Mesendoderm (in vitro differentiated cells): ENCODE measurements around the gene SIAH2.

Experiments used
- DNase-seq: peaks from one replicate; pipeline ENCODE4 v3.0.0; 2013
- H2AK5ac ChIP-seq: 2 replicates; pipeline ENCODE4 v1.6.1; 2013; ENCODE audit warnings: low read length, inconsistent platforms
- H2BK120ac ChIP-seq: 2 replicates; pipeline ENCODE4 v1.6.1; 2013; ENCODE audit warnings: low read depth, mild to moderate bottlenecking, low read length, moderate library complexity, mixed read lengths
- H2BK15ac ChIP-seq: replicated peaks from 2 replicates; pipeline ENCODE4 v1.6.1; 2013; ENCODE audit warnings: low read depth, mild to moderate bottlenecking, moderate library complexity
- H2BK5ac ChIP-seq: 2 replicates; pipeline ENCODE4 v1.6.1; 2013; ENCODE audit warnings: low read length, inconsistent platforms
- H3K18ac ChIP-seq: 2 replicates; pipeline ENCODE4 v1.6.1; 2013; ENCODE audit warnings: mild to moderate bottlenecking, low read length, mixed read lengths
- H3K23ac ChIP-seq: one replicate; pipeline ENCODE4 v1.6.1; 2013; ENCODE audit warnings: low read length
- H3K27ac ChIP-seq: 2 replicates; pipeline ENCODE4 v1.5.1; 2013; ENCODE audit warnings: low read depth, mild to moderate bottlenecking, inconsistent platforms, low read length, moderate library complexity
- H3K27me3 ChIP-seq: 2 replicates; pipeline ENCODE4 v1.6.1; 2013; ENCODE audit warnings: low read length, control low read depth, mild to moderate bottlenecking, inconsistent platforms; ENCODE audit not compliant: insufficient read depth, poor library complexity
- H3K36me3 ChIP-seq: 2 replicates; pipeline ENCODE4 v1.6.1; 2013; ENCODE audit warnings: low read length, inconsistent platforms; ENCODE audit not compliant: control insufficient read depth, insufficient read depth
- H3K4ac ChIP-seq: one replicate; pipeline ENCODE4 v1.6.1; 2013; ENCODE audit warnings: low read depth, mild to moderate bottlenecking, low read length, moderate library complexity
- H3K4me1 ChIP-seq: 2 replicates; pipeline ENCODE4 v1.6.1; 2013; ENCODE audit warnings: low read depth, low read length, inconsistent platforms; ENCODE audit not compliant: control insufficient read depth
- H3K4me2 ChIP-seq: 2 replicates; pipeline ENCODE4 v1.6.1; 2013; ENCODE audit warnings: low read length
- H3K4me3 ChIP-seq: 2 replicates; pipeline ENCODE4 v1.5.1; 2013; ENCODE audit warnings: mild to moderate bottlenecking, low read length
- H3K56ac ChIP-seq: one replicate; pipeline ENCODE4 v1.6.1; 2013; ENCODE audit warnings: low read length
- H3K79me1 ChIP-seq: 2 replicates; pipeline ENCODE4 v1.6.1; 2013; ENCODE audit warnings: low read length, inconsistent platforms
- H3K79me2 ChIP-seq: 2 replicates; pipeline ENCODE4 v1.6.1; 2013; ENCODE audit warnings: mild to moderate bottlenecking, low read length; ENCODE audit not compliant: control insufficient read depth, insufficient read depth
- H3K9ac ChIP-seq: 2 replicates; pipeline ENCODE4 v1.6.1; 2013; ENCODE audit warnings: low read length, inconsistent platforms
- H4K5ac ChIP-seq: one replicate; pipeline ENCODE4 v1.6.1; 2013; ENCODE audit warnings: low read length
- H4K8ac ChIP-seq: one replicate; pipeline ENCODE4 v1.6.1; 2013; ENCODE audit warnings: low read depth, mild to moderate bottlenecking, control low read depth, low read length, moderate library complexity
- WGBS: extraction: QIAGEN DNeasy Blood & Tissue Kit; methylation state at CpG from one replicate; pipeline ENCODE4 v1.1.7; 2013; ENCODE audit warnings: low lambda C conversion rate, missing lambda C conversion rate; ENCODE audit not compliant: insufficient coverage; ENCODE audit errors: extremely low coverage; 5-methylcytosine and 5-hydroxymethylcytosine counted together

The SIAH2 gene

DNA sequence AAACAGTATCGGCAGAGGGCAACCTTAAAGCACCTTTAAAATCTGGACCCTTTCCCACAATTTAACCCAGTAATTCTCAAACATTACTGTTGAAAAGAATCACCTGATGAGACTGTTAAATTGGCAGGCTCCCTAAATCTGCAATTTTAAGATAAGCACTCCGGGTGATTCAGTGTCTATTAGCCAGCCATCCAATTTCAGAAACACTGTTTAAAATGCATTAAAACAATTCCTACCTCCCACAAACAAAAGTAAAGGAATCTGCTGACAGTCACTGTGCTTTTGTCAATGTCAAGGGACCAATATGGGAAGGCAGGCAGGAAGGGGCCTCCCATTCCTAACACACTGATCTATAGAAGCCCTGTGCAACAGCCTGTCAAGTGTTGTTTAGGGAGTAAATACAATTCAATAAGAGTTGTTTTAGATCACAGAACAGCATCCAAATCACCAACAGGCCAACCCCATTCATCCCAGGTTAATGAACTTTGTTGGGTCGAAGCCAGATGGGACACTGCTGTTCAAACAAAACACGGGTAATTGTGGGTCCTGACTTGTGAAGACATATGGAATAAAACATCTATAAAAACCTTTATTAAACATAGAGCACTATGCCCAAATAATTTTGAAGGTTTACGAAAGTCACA, 21.4 kb downstream of the SIAH2 start:
- no peak overlapping the region for H3K23ac ChIP-seq
- WGBS = no CpG with 5 or more reads among the region's 5 CpGs
- no peak overlapping the region for H3K4me3 ChIP-seq
- H3K4me2 ChIP-seq = no peak overlapping the region
- H4K8ac ChIP-seq = no peak overlapping the region
- no peak overlapping the region for H3K56ac ChIP-seq
- no peak for DNase-seq
- no peak overlapping the region for H3K4ac ChIP-seq
- peaks cover 12% of the 10 kb centered on the region for H3K4me1 ChIP-seq
- no peak overlapping the region for H3K9ac ChIP-seq
- no peak overlapping the region for H3K18ac ChIP-seq
- peaks cover 5% of the 10 kb centered on the region for H3K79me2 ChIP-seq
- no peak overlapping the region for H2BK5ac ChIP-seq
- H2BK15ac ChIP-seq = no peak overlapping the region
- peaks cover 12% of the 10 kb centered on the region for H3K79me1 ChIP-seq
- no peak overlapping the region for H3K27ac ChIP-seq
- H4K5ac ChIP-seq = no peak overlapping the region
- no peak overlapping the region for H2BK120ac ChIP-seq
- no peaks in the 10 kb centered on the region for H3K27me3 ChIP-seq
- H2AK5ac ChIP-seq = no peak overlapping the region
- no peaks in the 10 kb centered on the region for H3K36me3 ChIP-seq

GRCh38 chr3:150740733-150741496, 22.1 kb downstream of the SIAH2 start:
- H3K79me1 ChIP-seq = peaks cover 8% of the 10 kb centered on the region
- no peak overlapping the region for H4K8ac ChIP-seq
- no peak overlapping the region for H4K5ac ChIP-seq
- H3K4me2 ChIP-seq = no peak overlapping the region
- no peak overlapping the region for H3K4ac ChIP-seq
- peaks cover 3% of the 10 kb centered on the region for H3K79me2 ChIP-seq
- H3K9ac ChIP-seq = no peak overlapping the region
- no peak overlapping the region for H3K56ac ChIP-seq
- H3K36me3 ChIP-seq = no peaks in the 10 kb centered on the region
- H3K18ac ChIP-seq = no peak overlapping the region
- no peak overlapping the region for H3K4me3 ChIP-seq
- H3K27me3 ChIP-seq = no peaks in the 10 kb centered on the region
- no peak overlapping the region for H3K27ac ChIP-seq
- no CpG with 5 or more reads among the region's 12 CpGs for WGBS
- no peak overlapping the region for H2BK15ac ChIP-seq
- H2BK120ac ChIP-seq = no peak overlapping the region
- DNase-seq = no peak
- no peak overlapping the region for H3K23ac ChIP-seq
- H3K4me1 ChIP-seq = peaks cover 12% of the 10 kb centered on the region
- H2AK5ac ChIP-seq = no peak overlapping the region
- no peak overlapping the region for H2BK5ac ChIP-seq

DNA sequence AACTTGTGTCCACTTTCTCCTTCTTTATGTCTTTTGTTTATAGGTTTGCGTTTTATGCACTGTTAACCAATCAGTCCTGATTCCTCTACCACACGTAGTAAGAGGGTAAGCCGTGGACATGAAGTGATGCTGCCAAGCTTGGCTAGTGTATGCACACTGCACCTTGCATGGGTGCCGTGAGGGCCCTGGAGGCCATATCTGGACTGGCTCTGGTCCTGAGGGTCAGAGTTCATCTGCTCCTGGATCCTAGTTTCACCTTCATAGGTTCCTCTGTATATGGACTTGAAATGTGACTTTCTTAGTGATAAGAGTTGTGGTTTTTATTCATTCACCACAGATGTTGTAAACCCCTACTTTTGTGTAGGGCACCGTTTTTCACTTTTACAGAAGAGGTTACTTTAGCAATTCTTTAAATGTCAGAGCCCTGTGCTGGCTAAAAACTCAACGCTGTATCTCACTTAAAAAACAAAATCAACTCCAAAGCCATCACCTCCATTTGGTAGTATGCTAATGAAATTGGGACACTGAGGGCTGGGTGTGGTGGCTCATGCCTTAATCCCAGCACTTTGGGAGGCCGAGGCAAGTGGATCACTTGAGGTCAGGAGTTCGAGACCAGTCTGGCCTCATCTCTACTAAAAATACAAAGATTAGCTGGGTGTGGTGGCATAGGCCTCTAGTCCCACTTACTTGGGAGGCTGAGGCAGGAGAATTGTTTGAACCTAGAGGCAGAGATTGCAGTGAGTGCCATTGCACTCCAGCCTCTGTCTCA, 22.9 kb downstream of the SIAH2 start:
- Histone ChIP-seq H3K79me1 (peaks cover 5% of the 10 kb centered on the region), H3K4me1 (peaks cover 12% of the 10 kb centered on the region), H3K23ac (no peak overlapping the region), H3K79me2 (no peaks in the 10 kb centered on the region), H3K4ac (no peak overlapping the region), H2BK5ac (no peak overlapping the region), H4K8ac (no peak overlapping the region), H3K56ac (no peak overlapping the region), H2AK5ac (no peak overlapping the region), H2BK15ac (no peak overlapping the region), H3K4me3 (no peak overlapping the region), H3K27ac (no peak overlapping the region), H3K36me3 (no peaks in the 10 kb centered on the region), H3K4me2 (no peak overlapping the region), H2BK120ac (no peak overlapping the region), H3K9ac (no peak overlapping the region), H3K18ac (no peak overlapping the region), H3K27me3 (no peaks in the 10 kb centered on the region), H4K5ac (no peak overlapping the region)
- DNase-seq = no peak
- WGBS = no CpG with 5 or more reads among the region's 8 CpGs

GRCh38 chr3:150739200-150739863, 23.6 kb downstream of the SIAH2 start:
- Histone ChIP-seq H4K5ac (no peak overlapping the region), H4K8ac (no peak overlapping the region), H3K4me3 (no peak overlapping the region), H3K56ac (no peak overlapping the region), H3K27me3 (no peaks in the 10 kb centered on the region), H3K18ac (no peak overlapping the region), H3K36me3 (no peaks in the 10 kb centered on the region), H3K23ac (no peak overlapping the region), H3K79me2 (no peaks in the 10 kb centered on the region), H2BK5ac (no peak overlapping the region), H3K9ac (no peak overlapping the region), H2BK15ac (no peak overlapping the region), H3K4me2 (no peak overlapping the region), H3K4ac (no peak overlapping the region), H2AK5ac (no peak overlapping the region), H2BK120ac (no peak overlapping the region), H3K4me1 (peaks cover 12% of the 10 kb centered on the region), H3K79me1 (peaks cover 4% of the 10 kb centered on the region), H3K27ac (no peak overlapping the region)
- no CpG with 5 or more reads among the region's 7 CpGs for WGBS
- no peak for DNase-seq

GRCh38 chr3:150738688-150739087, 24.3 kb downstream of the SIAH2 start:
- peaks cover 4% of the 10 kb centered on the region for H3K79me1 ChIP-seq
- no peak overlapping the region for H3K4me3 ChIP-seq
- no peak overlapping the region for H2BK120ac ChIP-seq
- H4K8ac ChIP-seq = no peak overlapping the region
- no peak overlapping the region for H3K27ac ChIP-seq
- no peak overlapping the region for H2BK5ac ChIP-seq
- H2BK15ac ChIP-seq = no peak overlapping the region
- H3K4me1 ChIP-seq = peaks cover 14% of the 10 kb centered on the region
- no peak overlapping the region for H3K23ac ChIP-seq
- H3K4ac ChIP-seq = no peak overlapping the region
- peak overlapping the region; percentile 14 for H3K18ac ChIP-seq
- no peak for DNase-seq
- H2AK5ac ChIP-seq = no peak overlapping the region
- H3K9ac ChIP-seq = no peak overlapping the region
- H3K36me3 ChIP-seq = no peaks in the 10 kb centered on the region
- H3K56ac ChIP-seq = no peak overlapping the region
- no peaks in the 10 kb centered on the region for H3K27me3 ChIP-seq
- no peak overlapping the region for H3K4me2 ChIP-seq
- no peak overlapping the region for H4K5ac ChIP-seq
- no peaks in the 10 kb centered on the region for H3K79me2 ChIP-seq
- no CpG with 5 or more reads among the region's 4 CpGs for WGBS
